ENCODE data around the gene ASMTL.

DNA sequence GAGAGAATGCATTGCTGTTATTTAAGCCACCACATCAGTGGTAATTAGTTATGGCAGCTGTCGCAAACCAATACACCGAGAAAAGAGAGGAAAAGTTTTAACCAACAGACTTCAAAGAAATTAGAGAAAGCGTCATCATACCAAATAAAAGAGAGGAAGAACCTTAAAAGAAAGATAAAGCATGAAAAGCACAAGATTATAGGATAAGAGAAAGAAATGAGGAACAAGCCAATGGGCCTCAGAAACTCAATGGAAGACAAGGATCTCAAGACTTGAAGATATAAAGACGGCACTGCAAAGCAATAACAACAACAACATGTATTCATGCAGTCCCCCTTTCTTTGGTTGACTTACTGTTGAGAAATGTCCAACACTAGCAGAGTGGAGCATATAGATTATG is 22.8 kb upstream of the ASMTL start:
- TF ChIP-seq CTCF (IDR thresholded peaks at IDR 0.05) (no peak), POLR2A (IDR thresholded peaks at IDR 0.05) (no peak)

All from right lobe of liver (tissue), 4 donors.